Kidney tubule cell (primary cell): ENCODE results near the gene PGAM1.
"Not testable (repeated sequence)": the region's sequence is repeated elsewhere in the genome, so short reads cannot be mapped to it uniquely, and the experiment has no call there.

Experiments used
- DNase-seq: peaks from one replicate; pipeline ENCODE4 v3.0.0-alpha.2; 2018; ENCODE audit warnings: low spot score

The PGAM1 gene

DNA sequence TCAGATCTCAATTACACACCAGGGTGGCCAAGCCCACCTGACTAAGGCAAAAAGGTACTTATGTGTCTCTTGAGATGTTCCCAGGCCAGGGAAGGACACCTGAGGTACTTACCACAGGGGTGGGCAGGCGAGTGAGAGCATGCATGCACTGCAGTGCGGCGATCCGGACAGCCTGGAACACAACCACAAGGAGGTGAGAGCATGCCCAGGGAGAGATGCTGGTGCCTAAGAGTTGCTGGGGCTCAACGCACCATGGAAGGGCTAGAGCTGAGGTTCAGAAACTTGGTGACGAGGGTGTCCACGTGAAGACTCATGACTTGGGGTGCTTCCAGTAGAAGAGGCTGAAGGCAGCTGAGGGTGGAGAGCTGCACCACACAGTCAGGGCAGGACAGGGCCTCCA, 33.1 kb downstream of the PGAM1 start:
- DNase-seq = no peak

DNA sequence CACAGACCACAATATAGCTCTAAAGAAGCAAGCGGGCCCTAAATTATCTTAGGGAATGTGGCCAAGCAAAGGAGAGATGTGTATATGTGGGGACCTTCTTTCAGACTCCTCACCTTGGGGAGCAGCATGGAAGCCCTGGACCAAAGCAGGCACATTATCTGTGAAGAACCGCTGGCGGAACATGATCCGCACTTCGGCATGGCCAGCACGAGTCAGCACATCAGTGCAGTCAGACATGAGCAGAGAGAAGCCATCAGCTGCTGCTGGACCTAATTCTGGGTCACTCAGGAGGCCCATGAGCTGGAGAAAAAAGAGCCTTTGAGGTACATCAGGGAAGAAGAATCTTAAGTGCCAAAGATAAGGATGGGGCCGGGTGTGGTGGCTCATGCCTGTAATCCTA, 33.9 kb downstream of the PGAM1 start:
- DNase-seq = no peak

DNA sequence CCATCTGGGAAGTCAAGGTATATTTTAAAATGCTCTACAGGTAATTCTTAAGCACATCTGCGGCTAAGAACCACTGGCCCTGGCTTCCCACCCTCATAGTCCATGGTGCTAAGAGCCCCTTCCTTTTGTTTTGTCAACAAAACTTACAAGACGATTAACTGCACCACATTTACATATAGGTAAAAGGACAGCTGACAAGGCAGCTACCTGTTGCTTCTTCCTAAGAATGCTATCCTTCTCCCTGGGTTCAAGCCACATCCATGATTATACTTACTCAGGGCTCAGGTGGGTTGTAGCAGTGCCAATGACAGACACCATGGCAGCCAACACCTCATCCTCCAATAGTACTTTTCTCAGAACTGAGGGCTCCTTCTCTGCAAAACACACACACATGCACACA, 36.3 kb downstream of the PGAM1 start:
- DNase-seq = no peak

DNA sequence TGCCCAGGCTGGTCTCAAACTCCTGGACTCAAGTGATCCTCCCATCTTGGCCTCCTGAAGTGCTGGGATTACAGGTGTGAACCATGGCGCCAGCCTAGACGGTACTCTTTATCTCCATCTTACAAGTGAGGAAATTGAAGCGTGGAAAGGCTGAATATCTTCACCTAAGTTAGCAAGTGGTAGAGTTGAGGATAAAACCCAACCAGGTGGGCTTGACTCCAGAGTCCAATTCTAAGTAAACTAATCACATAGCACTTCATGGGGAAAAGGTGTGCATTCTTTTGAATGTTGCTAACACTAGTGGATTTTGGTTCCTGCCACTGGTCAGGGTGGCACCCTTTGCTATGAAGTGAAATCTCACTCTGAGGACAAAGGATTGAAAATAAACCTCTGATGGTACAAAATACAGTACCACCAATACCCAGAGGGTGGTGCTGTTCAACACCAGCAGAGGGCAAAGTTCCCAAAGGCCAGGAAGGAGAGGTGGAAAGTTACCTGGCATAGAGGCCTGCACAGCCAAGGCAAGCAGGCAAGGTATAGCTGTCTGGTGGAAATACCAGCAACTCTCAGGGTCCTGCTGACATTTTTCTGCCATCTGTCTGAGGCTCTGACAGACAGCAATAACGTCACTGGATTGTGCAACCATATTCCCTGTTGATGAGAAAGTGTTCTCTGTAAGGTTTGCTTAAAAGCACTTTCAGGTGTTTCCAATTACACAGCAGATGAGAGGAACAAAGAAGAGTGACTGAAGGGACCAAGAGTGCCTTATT, 37.6 kb downstream of the PGAM1 start:
- peak; percentile 75 for DNase-seq

DNA sequence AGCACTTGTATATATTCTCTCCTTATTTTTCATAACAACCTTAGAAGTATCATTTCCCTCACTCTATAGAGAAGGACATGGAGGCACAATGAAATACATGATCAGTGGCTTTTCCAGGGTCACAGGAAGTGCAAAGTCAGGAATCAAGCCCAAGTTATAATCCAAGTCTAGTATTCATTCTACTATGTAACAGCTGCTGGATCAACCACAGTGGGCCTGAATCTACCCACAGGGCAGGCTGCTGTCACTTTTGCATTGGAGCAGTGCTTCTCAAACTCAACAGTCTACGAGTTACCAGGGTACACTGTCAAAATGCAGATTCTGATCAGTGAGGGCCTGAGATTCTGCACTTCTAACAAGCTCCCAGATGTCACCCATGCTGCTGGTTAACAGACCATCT, 38.2 kb downstream of the PGAM1 start:
- no peak for DNase-seq

DNA sequence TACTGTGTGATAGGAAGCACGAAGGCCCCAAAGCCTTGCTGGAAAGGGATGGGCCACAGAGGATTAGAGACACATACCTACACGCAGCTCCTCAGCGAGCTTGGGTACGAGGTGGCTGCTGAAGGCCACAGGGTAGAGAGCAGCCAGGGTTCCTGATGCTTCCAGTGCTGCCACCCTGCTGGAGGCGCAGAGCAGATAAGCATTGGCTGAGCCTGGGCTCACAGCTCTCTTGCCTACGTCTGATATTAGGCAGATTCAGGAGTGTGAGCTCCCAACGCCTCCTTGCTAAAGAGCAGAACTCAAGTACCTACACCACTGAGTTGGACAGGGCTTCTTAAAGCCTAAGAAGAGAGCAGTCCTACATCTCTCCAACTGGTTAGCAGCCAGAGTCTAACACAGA, 40.0 kb downstream of the PGAM1 start:
- no peak for DNase-seq

DNA sequence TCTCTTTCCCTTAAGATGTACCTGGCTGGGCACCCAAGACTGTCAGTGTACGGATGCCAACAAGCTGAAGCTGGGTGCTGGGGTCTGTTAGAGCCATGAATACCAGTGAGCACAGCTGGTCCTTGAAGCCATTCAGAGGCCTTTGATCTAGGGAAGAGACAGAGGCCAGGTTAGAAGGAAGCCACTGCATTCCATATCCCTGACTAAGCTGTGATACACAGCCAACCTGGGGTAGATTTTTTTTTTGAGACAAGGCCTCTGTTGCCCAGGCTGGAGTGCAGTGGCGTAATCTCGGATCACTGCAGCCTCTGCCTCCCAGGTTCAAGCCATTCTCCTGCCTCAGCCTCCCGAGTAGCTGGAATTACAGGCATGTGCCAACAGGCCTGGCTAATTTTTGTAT, 40.8 kb downstream of the PGAM1 start:
- peak; percentile 86 for DNase-seq

DNA sequence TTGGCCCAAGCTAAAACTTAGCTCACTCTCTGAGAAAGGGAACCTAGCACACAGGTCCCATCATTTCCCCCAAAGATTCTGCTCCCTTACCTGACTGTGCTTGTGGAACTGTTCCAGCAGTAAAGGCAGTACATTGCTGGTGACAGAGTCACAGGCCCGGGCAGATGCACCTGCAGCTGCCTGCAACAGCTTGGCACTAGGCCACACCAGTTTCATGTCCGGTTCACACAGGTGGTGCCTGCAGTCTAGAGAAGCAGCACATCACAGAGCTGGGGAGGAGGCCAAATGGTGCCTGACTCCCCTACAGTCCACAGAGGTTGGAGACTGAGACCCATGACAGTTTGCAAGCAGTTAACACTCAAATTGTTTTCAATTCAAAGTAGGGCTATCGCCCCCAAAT, 42.2 kb downstream of the PGAM1 start:
- DNase-seq = peak; percentile 25

DNA sequence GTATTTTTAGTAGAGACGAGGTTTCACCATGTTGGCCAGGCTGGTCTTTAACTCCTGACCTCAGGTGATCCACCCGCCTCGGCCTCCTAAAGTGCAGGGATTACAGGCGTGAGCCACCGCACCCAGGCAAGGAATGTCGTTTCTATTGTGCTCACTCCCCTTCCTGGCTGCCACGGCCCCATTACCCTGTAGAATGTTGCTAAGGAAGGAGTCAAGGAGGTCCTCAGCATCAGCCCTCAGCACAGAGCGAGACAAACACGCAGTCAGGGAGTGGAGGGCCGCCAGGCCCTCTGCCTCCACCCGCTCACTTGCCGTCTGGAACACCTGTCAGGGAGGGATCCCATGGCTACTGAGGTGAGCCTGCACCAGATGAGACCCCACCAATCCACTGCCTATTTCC, 42.8 kb downstream of the PGAM1 start:
- DNase-seq = not testable (repeated sequence)

DNA sequence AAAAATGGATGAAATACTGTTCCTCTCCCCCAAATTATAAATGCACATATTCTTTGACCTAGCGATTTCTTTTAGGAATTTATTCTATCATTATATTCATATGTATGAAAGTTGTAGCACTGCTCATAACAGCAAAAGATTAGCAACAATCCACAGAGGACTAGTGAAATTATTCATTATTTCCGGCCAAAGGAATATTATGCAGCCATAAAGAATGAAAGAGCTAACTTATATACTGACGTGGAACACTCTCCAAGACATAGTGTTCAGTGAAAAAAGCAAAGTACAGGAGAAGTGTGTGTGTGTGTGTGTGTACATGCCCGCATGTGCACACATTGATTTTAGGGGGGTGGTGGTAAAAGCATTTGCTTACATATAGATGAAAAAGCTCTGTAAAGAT, 48.9 kb downstream of the PGAM1 start:
- DNase-seq = no peak

DNA sequence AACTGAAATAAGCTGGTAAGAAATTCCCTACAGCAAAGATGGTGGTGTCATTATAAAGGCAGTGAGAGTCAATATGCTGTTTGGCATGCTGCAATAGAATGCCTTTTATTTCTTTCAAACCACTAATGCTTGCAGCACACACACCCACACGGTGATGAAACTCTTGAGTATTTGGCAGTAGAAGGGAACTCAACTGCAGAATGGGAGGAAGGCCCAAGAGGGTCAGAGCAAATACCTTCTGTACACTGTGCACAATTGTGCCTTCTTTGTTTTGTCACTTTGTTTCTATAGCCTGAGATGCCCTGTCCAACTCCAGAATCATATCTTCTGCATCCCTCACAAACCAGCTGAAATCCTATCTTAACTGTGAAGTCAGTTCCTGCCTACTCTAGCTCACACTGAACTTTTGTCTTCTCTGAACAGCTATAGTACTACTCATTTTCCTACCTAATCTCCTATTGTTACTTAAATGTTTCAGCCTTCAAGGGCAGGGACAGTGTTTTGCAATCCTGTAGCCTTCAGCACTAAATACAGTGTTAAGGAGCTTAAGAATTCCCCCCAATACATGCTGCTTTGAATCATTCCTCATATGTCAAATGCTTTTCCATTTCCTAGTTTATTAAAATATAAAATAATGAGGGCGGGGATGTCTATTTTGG, 50.1 kb downstream of the PGAM1 start:
- DNase-seq = no peak

DNA sequence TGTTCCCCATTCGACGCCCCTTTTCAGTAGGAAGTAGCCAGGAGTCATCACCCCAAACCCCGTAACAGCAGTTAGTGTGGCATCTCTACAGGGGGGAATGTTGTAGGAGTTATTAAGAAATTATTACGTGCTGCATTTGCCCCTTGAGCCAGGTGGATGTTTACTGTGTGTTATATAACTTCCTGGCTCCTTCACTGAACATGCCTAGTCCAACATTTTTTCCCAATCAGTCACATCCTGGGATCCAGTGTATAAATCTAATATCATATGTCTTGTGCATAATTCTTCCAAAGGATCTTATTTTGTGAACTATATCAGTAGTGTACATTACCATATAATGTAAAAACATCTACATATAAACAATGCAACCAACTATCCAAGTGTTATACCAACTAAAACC, 53.4 kb downstream of the PGAM1 start:
- not testable (repeated sequence) for DNase-seq

DNA sequence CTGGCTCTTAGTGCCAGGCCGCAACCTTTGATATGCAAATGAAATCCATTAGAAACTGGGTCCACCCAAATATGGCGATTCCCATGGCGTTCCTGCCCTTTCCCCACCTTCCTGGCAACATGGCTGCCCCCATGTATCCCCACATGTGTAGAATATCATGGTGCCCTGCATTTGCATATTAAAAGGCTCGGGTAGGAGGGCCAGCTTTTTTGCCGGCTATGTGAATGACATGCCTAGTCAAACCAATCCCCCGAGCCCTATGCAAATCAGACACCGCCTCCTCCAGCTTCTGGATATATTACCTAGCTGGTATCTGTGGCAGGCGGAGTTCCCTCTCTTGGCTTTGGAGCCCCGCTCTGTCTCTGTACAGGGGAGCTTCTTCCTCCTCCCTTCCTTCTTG, 53.9 kb downstream of the PGAM1 start:
- no peak for DNase-seq

DNA sequence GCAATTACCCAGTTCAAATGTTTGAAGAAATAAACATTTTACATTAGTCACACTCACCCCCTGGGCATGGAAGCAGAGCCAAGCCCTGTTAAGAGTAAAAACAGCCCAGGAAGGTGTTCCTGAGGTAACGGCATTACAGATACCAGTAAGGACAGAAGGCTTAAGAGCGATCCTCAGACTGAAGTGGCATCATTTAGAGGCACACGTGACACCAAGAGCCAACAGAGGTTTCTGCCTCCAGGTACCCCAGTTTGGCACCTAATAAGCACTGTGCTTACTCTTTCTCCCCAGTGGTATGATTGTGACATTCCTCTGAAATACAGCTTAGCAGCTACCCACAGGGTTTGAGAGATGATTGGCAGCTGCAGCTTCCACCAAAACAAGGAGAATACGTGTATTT, 55.1 kb downstream of the PGAM1 start:
- DNase-seq = no peak

DNA sequence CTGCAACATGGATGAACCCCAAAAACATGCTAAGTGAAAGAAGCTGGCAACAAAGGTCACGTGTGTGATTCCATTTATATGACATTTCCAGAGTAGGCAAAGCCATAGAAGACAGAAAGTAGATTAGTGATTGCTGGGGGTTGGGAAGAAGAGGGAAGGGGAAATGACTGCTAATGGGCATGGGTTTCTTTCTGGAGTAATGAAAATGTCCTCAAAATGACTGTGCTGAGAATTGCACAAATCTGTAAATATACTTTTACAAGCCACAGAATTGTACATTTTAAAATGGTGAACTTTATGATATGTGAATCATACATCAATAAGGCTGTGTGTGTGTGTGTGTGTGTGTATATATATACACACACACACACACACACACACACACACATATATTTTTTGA, 56.4 kb downstream of the PGAM1 start:
- no peak for DNase-seq
